Measurements from ENCODE around the gene USE1. TPM values are rescaled to one million over a fixed set of nuclear protein-coding genes. Genes with fewer than 3 reads are reported as not detected.

The USE1 gene
- total RNA-seq, 8 experiments from 2014 or later = 14.7 to 31.0 (median 22.9) TPM

- WGBS, 10 experiments = 60 to 91% methylated on average over 2 to 4 of the region's 25 CpGs; no CpG with 5 or more reads in 8 of the 10 experiments
- peaks cover 14 to 17% of the 10 kb centered on the region in 2 donors for H3K4me1 ChIP-seq (replicated peaks in 1 of 2)
- H3K4me3 ChIP-seq = no peak overlapping the region
- no peak overlapping the region for H3K27ac ChIP-seq
- in situ Hi-C loops (cut with MboI; ENCODE audit: low pct_unique_long_range_greater_than_20kb in 2 of 9, low sequenced_read_pairs in 9 of 9, unreplicated experiment in 9 of 9) = no loop called here
- ATAC-seq (replicated peaks in 6 of 8) = no peak
Measured at GRCh38 chr19:17232258-17232657, 17.1 kb downstream of the USE1 start.

GRCh38 chr19:17234911-17235299, 19.7 kb downstream of the USE1 start:
- H3K4me3 ChIP-seq = peak overlapping the region; percentile 38 to 81 (median 52)
- WGBS, 10 experiments = 20 to 80% (median 42%) methylated on average over 1 to 4 of the region's 11 CpGs; no CpG with 5 or more reads in 4 of the 10 experiments
- in situ Hi-C loops (cut with MboI; ENCODE audit: low pct_unique_long_range_greater_than_20kb in 2 of 9, low sequenced_read_pairs in 9 of 9, unreplicated experiment in 9 of 9) = no loop called here
- H3K27ac ChIP-seq = peak overlapping the region; percentile 91 to 92
- peak; percentile 21 to 56 (median 38) for ATAC-seq (replicated peaks in 6 of 8)
- H3K4me1 ChIP-seq (replicated peaks in 1 of 2) = peaks cover 14 to 15% of the 10 kb centered on the region in 2 donors

GRCh38 chr19:17235300-17235970, 20.3 kb downstream of the USE1 start:
- in situ Hi-C loops (cut with MboI; ENCODE audit: low pct_unique_long_range_greater_than_20kb in 2 of 9, low sequenced_read_pairs in 9 of 9, unreplicated experiment in 9 of 9) = no loop called here
- Histone ChIP-seq H3K27ac (peak overlapping the region; percentile 91 to 92), H3K4me3 (peak overlapping the region; percentile 38 to 81 (median 52)), H3K4me1 (replicated peaks in 1 of 2) (peaks cover 19 to 20% of the 10 kb centered on the region in 2 donors)
- WGBS, 10 experiments = no CpG with 5 or more reads among the region's 80 CpGs
- ATAC-seq (replicated peaks in 6 of 8) = peak; percentile 78 to 91 (median 87)

- in situ Hi-C loops (cut with MboI; ENCODE audit: low pct_unique_long_range_greater_than_20kb in 2 of 9, low sequenced_read_pairs in 9 of 9, unreplicated experiment in 9 of 9) = no loop called here
- peaks cover 20 to 24% of the 10 kb centered on the region in 2 donors for H3K4me1 ChIP-seq (replicated peaks in 1 of 2)
- peak overlapping the region; percentile 91 to 92 for H3K27ac ChIP-seq
- peak; percentile 0 to 72 (median 40) for ATAC-seq (replicated peaks in 6 of 8)
- H3K4me3 ChIP-seq = peak overlapping the region; percentile 38 to 81 (median 52)
- no CpG with 5 or more reads among the region's 27 CpGs for WGBS, 10 experiments
Measured at GRCh38 chr19:17235971-17236777, 21.0 kb downstream of the USE1 start.

GRCh38 chr19:17236811-17237543, 21.8 kb downstream of the USE1 start:
- WGBS, 10 experiments = 48 to 100% (median 95%) methylated on average over 1 to 3 of the region's 18 CpGs; no CpG with 5 or more reads in 4 of the 10 experiments

GRCh38 chr19:17237747-17238706, 22.9 kb downstream of the USE1 start:
- Histone ChIP-seq H3K4me3 (no peak overlapping the region), H3K4me1 (replicated peaks in 1 of 2) (peaks cover 24 to 26% of the 10 kb centered on the region in 2 donors), H3K27ac (no peak overlapping the region)
- in situ Hi-C loops (cut with MboI; ENCODE audit: low pct_unique_long_range_greater_than_20kb in 2 of 9, low sequenced_read_pairs in 9 of 9, unreplicated experiment in 9 of 9) = no loop called here
- ATAC-seq (replicated peaks in 6 of 8) = no peak
- WGBS, 10 experiments = 80 to 100% (median 95%) methylated on average over 1 to 10 of the region's 13 CpGs

More at GRCh38 chr19:17236811-17237543, 21.8 kb downstream of the USE1 start:
- in situ Hi-C loops (cut with MboI; ENCODE audit: low pct_unique_long_range_greater_than_20kb in 2 of 9, low sequenced_read_pairs in 9 of 9, unreplicated experiment in 9 of 9) = no loop called here
- Histone ChIP-seq H3K27ac (peak overlapping the region; percentile 66 to 77), H3K4me1 (replicated peaks in 1 of 2) (peaks cover 20 to 24% of the 10 kb centered on the region in 2 donors), H3K4me3 (peak overlapping the region in 1 of 5 donors; percentile 51)
- no peak for ATAC-seq (replicated peaks in 6 of 8)

GRCh38 chr19:17240062-17240752, 25.1 kb downstream of the USE1 start:
- in situ Hi-C loops (cut with MboI; ENCODE audit: low pct_unique_long_range_greater_than_20kb in 2 of 9, low sequenced_read_pairs in 9 of 9, unreplicated experiment in 9 of 9) = no loop called here
- H3K4me1 ChIP-seq (replicated peaks in 1 of 2) = peaks cover 22 to 24% of the 10 kb centered on the region in 2 donors
- no peak overlapping the region for H3K4me3 ChIP-seq
- ATAC-seq (replicated peaks in 6 of 8) = no peak
- H3K27ac ChIP-seq = peak overlapping the region in 1 of 2 donors; percentile 13
- WGBS, 10 experiments = 0 to 83% (median 46%) methylated on average over 1 to 5 of the region's 24 CpGs; no CpG with 5 or more reads in 2 of the 10 experiments

- Histone ChIP-seq H3K4me3 (no peak overlapping the region), H3K27ac (peak overlapping the region in 1 of 2 donors; percentile 13), H3K4me1 (replicated peaks in 1 of 2) (peaks cover 22 to 24% of the 10 kb centered on the region in 2 donors)
- WGBS, 10 experiments = 33 to 100% (median 93%) methylated on average over 1 to 4 of the region's 6 CpGs; no CpG with 5 or more reads in 2 of the 10 experiments
- in situ Hi-C loops (cut with MboI; ENCODE audit: low pct_unique_long_range_greater_than_20kb in 2 of 9, low sequenced_read_pairs in 9 of 9, unreplicated experiment in 9 of 9) = no loop called here
- ATAC-seq (replicated peaks in 6 of 8) = no peak
Measured at GRCh38 chr19:17240826-17241399, 25.8 kb downstream of the USE1 start.

- no CpG with 5 or more reads among the region's 8 CpGs for WGBS, 10 experiments
- in situ Hi-C loops (cut with MboI; ENCODE audit: low pct_unique_long_range_greater_than_20kb in 2 of 9, low sequenced_read_pairs in 9 of 9, unreplicated experiment in 9 of 9) = no loop called here
- Histone ChIP-seq H3K27ac (no peak overlapping the region), H3K4me1 (replicated peaks in 1 of 2) (peaks cover 25 to 28% of the 10 kb centered on the region in 2 donors), H3K4me3 (peak overlapping the region in 1 of 5 donors; percentile 60)
- ATAC-seq (replicated peaks in 6 of 8) = no peak
Measured at GRCh38 chr19:17242431-17243208, 27.5 kb downstream of the USE1 start.

- ATAC-seq (replicated peaks in 6 of 8) = no peak
- Histone ChIP-seq H3K27ac (peak overlapping the region in 1 of 2 donors; percentile 86), H3K4me1 (replicated peaks in 1 of 2) (peaks cover 30 to 35% of the 10 kb centered on the region in 2 donors), H3K4me3 (peak overlapping the region; percentile 57 to 89 (median 61))
- in situ Hi-C loops (cut with MboI; ENCODE audit: low pct_unique_long_range_greater_than_20kb in 2 of 9, low sequenced_read_pairs in 9 of 9, unreplicated experiment in 9 of 9) = no loop called here
- WGBS, 10 experiments = no CpG with 5 or more reads among the region's 8 CpGs
Measured at GRCh38 chr19:17243211-17243829, 28.2 kb downstream of the USE1 start.

Data from motor neuron (in vitro differentiated cells).